ENCODE results near the gene SH3BGRL2. TPM values are rescaled to one million over a fixed set of nuclear protein-coding genes. Genes with fewer than 3 reads are reported as not detected.

The SH3BGRL2 gene
- total RNA-seq, 1 experiment from 2014 or later, result 11.8 TPM

GRCh38 chr6:79600812-79601609 lies 30.1 kb upstream of the SH3BGRL2 start:
- no peak overlapping the region for H2BK20ac ChIP-seq (ENCODE audit: low read depth, low read length, poor library complexity, severe bottlenecking)
- H3K27me3 Mint-ChIP-seq (ENCODE audit: low read depth), result no peaks in the 10 kb centered on the region
- WGBS (ENCODE audit: extremely low coverage, insufficient read length, low lambda C conversion rate), result no CpG with 5 or more reads among the region's 3 CpGs
- H3K9me3 ChIP-seq (ENCODE audit: control insufficient read depth, low read depth, low read length), result no peaks in the 10 kb centered on the region
- no peak overlapping the region for H2BK15ac ChIP-seq (ENCODE audit: low read depth, low read length)
- no peak overlapping the region for H2AFZ ChIP-seq (ENCODE audit: low read length)
- TF ChIP-seq CTCF (conservative IDR thresholded peaks at IDR 0.05), result no peak
- H3K4me3 Mint-ChIP-seq, result no peak overlapping the region
- no peak overlapping the region for H4K5ac ChIP-seq (ENCODE audit: insufficient read length, low read depth, low read length)
- no peaks in the 10 kb centered on the region for H3K27me3 ChIP-seq (ENCODE audit: insufficient read depth, low read length)
- no peak overlapping the region for H3K56ac ChIP-seq (ENCODE audit: insufficient read length, low read depth, low read length)
- H3K23ac ChIP-seq (ENCODE audit: insufficient read length, low read depth, low read length), result no peak overlapping the region
- no peak overlapping the region for H2BK120ac ChIP-seq (ENCODE audit: low read depth, low read length, poor library complexity, severe bottlenecking)
- H3K9ac ChIP-seq (ENCODE audit: extremely low read depth, insufficient read length, low read length), result no peak overlapping the region
- no peak overlapping the region for H2AK5ac ChIP-seq (ENCODE audit: insufficient read length, low read length)
- H2BK12ac ChIP-seq (ENCODE audit: insufficient read length, low read depth, low read length), result no peak overlapping the region
- H3K36me3 Mint-ChIP-seq (ENCODE audit: insufficient read depth in 1 of 3, low read depth in 3 of 3), result no peaks in the 10 kb centered on the region
- no peak overlapping the region for H2BK5ac ChIP-seq (ENCODE audit: insufficient read length, low read length)
- H4K20me1 ChIP-seq (ENCODE audit: control insufficient read depth, insufficient read depth, insufficient read length), result no peaks in the 10 kb centered on the region
- no peak overlapping the region for H4K91ac ChIP-seq (ENCODE audit: insufficient read length, low read depth, low read length)
- no peak overlapping the region for H3K18ac ChIP-seq (ENCODE audit: insufficient read length, low read depth, low read length)
- no peaks in the 10 kb centered on the region for H3K4me1 Mint-ChIP-seq
- H3K4ac ChIP-seq (ENCODE audit: low read depth, low read length), result no peak overlapping the region
- peak overlapping the region in 1 of 3 experiments; percentile 0; a peak in 2 of 7 replicates for H3K27ac Mint-ChIP-seq
- H3K9me3 Mint-ChIP-seq, result no peaks in the 10 kb centered on the region
- H3K14ac ChIP-seq (ENCODE audit: insufficient read depth, low read length), result no peak overlapping the region
- H3K79me1 ChIP-seq (ENCODE audit: insufficient read depth, low read depth, low read length, poor library complexity, severe bottlenecking), result no peaks in the 10 kb centered on the region
- no peaks in the 10 kb centered on the region for H3K23me2 ChIP-seq (ENCODE audit: insufficient read length, low read depth, low read length, poor library complexity, severe bottlenecking)
- no peak overlapping the region for H3K4me2 ChIP-seq (ENCODE audit: insufficient read depth, insufficient read length, low read length)
- no peak for DNase-seq
- no peaks in the 10 kb centered on the region for H3K4me1 ChIP-seq (ENCODE audit: insufficient read depth, low read length)
- H4K8ac ChIP-seq (replicated peaks; ENCODE audit: insufficient read length, low read depth, low read length), result no peak overlapping the region
- H3K79me2 ChIP-seq (ENCODE audit: insufficient read depth, low read length), result no peaks in the 10 kb centered on the region
- no peak overlapping the region for H3T11ph ChIP-seq (ENCODE audit: low read length)
- H3K27ac ChIP-seq (ENCODE audit: insufficient read length, low read depth, low read length), result no peak overlapping the region

Data from H9 (cell line).